ENCODE measurements around the gene AXIN1.
"Not testable (repeated sequence)": the region's sequence is repeated elsewhere in the genome, so short reads cannot be mapped to it uniquely, and the experiment has no call there.

AXIN1 gene

DNA sequence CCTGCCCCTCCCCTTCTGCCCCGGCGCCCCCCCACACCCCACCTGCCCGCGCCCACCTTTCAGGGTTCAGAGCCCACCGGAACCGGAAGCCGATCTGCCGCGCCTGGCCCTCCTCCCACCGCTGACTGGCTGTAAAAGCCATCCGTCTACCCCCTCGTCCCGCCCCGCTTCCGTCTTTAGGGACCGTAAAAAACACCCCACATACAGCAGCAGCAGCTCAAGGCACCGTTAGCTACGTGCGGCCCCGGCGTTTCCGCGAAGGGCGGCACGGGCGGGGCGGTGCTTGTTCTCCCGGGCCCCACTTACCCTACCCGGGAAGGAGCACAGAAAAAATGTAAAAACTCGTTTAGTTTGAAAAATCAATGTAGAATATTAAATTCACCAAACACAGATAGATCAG lies 17.9 kb upstream of the AXIN1 start, which contains the start of gene MRPL28:
Gene MRPL28 (minus strand): TSS at position 96 of the 400 bp plus-strand sequence. CDS start 320 bp downstream, outside the sequence.
- peak; percentile 93 for DNase-seq

GRCh38 chr16:369866-370436 lies 17.4 kb upstream of the AXIN1 start:
- DNase-seq = no peak

GRCh38 chr16:369275-369865 lies 16.8 kb upstream of the AXIN1 start:
- DNase-seq = no peak

DNA sequence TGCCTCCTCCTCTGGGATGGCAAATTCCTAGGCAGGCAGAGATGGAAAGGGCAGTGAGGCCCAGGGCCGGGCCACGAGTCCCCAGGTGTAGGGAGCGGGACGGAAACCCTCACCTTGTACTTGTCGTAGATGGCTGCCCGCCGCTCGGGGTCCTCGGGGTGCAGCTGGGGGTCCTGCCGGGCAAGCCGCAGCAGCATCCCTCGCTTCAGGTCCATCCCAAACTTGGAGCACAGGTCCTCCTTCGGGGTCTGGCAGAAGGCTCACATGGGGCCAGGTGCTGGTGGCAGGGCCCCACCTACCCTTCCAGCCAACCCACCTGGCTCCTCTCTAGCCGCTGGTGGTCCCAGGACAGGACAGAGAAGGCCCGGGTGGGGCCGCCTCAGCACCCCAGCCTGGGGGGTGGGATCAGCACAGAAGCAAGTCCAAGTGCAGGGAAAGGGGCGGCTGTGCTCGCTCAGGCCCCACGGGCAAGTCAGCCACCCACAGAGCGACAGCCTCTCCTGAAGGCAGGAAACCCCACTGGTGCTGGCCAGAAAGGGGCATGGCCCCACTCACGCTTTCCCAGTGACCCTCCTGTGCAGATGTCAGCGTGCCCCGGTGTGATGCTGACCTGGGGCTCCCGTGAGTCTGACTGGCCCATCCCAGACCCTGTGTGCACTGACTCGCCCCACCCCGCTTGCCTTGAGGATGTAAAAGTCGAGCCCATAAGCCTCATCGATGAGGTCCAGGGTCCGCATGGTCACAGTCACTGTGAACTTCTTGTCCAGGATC lies 16.1 kb upstream of the AXIN1 start:
- DNase-seq = no peak

GRCh38 chr16:367333-367903 lies 14.9 kb upstream of the AXIN1 start:
- no peak for DNase-seq

- no peak for DNase-seq
Observed at GRCh38 chr16:366476-366875, 14.0 kb upstream of the AXIN1 start.

DNA sequence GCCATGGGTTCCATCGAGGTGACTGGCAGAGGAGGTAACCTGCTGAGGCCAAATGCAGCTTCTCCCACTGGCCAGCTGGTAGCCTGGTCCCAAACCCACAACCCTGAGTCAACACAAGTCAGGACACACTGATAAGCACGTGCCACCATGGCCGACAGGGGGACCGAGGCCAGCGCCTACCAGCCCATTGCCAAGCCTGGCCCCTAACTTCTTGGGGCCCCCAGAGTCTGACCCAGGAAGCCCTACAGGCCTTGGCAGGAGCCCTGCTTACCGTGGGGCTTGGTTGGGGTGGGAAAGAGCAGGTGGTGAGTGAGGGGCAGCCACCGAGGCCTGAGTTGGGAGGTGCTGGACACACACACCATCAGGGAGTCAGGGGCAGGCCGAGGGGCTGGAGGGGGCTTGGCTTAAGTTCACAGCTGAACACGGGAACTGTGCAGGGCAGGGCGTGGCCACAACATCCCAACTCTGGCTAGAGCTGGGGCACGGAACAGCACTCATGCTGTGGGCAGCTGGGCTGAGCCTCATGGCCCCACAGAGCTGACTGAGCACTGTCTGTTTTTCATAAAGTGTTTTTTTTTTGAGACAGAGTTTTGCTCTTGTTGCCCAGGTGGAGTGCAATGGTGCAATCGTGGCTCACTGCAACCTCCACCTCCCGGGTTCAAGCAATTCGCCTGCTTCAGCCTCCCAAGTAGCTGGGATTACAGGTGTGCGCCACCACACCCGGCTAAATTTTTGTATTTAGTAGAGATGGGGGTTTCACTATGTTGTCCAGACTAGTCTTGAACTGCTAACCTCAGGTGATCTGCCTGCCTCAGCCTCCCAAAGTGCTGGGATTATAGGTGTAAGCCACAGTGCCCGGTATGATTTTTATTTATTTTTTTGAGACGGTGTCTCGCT lies 12.3 kb upstream of the AXIN1 start:
- DNase-seq = no peak

DNA sequence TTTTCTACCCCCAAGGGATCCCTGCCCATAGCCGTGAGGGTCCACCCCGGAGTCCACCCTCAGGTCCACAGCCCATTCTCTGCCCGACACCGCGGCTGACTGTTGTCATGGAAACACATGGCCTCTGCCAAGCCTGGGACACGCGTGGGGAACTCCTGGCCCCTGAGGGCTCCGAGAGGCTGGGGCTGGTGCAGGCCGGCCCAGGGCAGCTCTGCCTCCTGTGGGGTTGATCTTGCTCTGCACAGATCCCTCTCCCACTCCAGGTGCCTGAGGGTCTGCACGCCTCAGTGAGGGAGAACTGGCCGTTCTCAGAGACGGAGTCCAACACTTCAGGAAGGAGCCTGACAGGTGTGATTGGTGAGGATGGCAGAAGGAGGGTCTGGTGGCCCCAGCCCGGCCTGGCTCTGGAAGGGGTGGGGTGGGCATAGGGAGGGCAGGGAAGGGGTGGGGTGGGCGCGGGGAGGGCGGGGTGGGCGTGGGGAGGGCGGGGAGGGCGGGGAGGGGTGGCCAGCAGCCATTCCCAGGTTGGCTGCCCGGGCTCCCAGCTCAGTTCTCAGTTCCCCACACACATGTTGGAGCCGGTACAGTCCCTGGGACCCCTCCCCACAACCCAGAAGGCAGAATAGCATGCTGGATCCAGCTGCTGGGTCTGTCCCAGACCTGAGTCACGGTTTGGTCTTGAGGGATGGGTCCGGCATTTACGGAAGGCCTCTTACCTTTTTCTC lies 11.4 kb upstream of the AXIN1 start:
- DNase-seq = no peak

GRCh38 chr16:363110-363765 lies 10.7 kb upstream of the AXIN1 start:
- DNase-seq = no peak

DNA sequence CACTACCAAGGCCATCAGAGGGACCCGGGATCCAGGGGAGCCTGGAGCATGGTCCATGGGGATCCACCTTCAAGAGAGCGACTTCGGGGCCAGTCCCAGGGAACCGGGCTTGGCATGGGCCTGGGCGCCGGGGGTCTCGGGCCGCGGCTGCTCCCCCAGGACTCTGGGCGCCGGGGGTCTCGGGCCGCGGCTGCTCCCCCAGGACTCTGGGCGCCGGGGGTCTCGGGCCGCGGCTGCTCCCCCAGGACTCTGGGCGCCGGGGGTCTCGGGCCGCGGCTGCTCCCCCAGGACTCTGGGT lies 10.1 kb upstream of the AXIN1 start:
- DNase-seq = not testable (repeated sequence)

GRCh38 chr16:361872-362701 lies 9.6 kb upstream of the AXIN1 start:
- peak; percentile 68 to 70 for DNase-seq

GRCh38 chr16:361341-361871 lies 8.9 kb upstream of the AXIN1 start:
- no peak for DNase-seq

- DNase-seq = no peak
Observed at GRCh38 chr16:360698-361336, 8.3 kb upstream of the AXIN1 start.

- no peak for DNase-seq
Observed at GRCh38 chr16:359871-360697, 7.6 kb upstream of the AXIN1 start.

GRCh38 chr16:359067-359763 lies 6.7 kb upstream of the AXIN1 start:
- DNase-seq = no peak

GRCh38 chr16:356741-357140 lies 4.2 kb upstream of the AXIN1 start:
- no peak for DNase-seq

GRCh38 chr16:354971-355461 lies 2.5 kb upstream of the AXIN1 start:
- DNase-seq = peak; percentile 18 to 26

GRCh38 chr16:354291-354881 lies 1.9 kb upstream of the AXIN1 start:
- DNase-seq = no peak
